ENCODE measurements around the gene BLM.

GRCh38 chr15:90711842-90712241, 5.3 kb upstream of the BLM start:
- TF ChIP-seq POLR2A (IDR thresholded peaks at IDR 0.05) = no peak
- TF ChIP-seq, protein P1, sequence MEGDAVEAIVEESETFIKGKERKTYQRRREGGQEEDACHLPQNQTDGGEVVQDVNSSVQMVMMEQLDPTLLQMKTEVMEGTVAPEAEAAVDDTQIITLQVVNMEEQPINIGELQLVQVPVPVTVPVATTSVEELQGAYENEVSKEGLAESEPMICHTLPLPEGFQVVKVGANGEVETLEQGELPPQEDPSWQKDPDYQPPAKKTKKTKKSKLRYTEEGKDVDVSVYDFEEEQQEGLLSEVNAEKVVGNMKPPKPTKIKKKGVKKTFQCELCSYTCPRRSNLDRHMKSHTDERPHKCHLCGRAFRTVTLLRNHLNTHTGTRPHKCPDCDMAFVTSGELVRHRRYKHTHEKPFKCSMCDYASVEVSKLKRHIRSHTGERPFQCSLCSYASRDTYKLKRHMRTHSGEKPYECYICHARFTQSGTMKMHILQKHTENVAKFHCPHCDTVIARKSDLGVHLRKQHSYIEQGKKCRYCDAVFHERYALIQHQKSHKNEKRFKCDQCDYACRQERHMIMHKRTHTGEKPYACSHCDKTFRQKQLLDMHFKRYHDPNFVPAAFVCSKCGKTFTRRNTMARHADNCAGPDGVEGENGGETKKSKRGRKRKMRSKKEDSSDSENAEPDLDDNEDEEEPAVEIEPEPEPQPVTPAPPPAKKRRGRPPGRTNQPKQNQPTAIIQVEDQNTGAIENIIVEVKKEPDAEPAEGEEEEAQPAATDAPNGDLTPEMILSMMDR (IDR thresholded peaks at IDR 0.05) = no peak
